Mesothelial cell of epicardium (in vitro differentiated cells): ENCODE measurements around the gene CBX2. TPM values are rescaled to one million over a fixed set of nuclear protein-coding genes. Genes with fewer than 3 reads are reported as not detected.

ENCODE experiments used
- DNase-seq, 2 experiments: peaks; one replicate each; pipeline ENCODE4 v3.0.0; 2021; ENCODE audit warnings: low spot score in 2 of 2; ENCODE audit not compliant: unreplicated experiment in 2 of 2
- H3K27ac Mint-ChIP-seq: 2 replicates; pipeline ENCODE4 v1.8.0; 2021; ENCODE audit warnings: mixed read lengths
- H3K27me3 Mint-ChIP-seq: 2 replicates; pipeline ENCODE4 v1.8.0; 2021; ENCODE audit warnings: low read depth, mixed read lengths
- H3K36me3 Mint-ChIP-seq: 2 replicates; pipeline ENCODE4 v1.8.0; 2021; ENCODE audit warnings: mixed read lengths
- H3K4me1 Mint-ChIP-seq: 2 replicates; pipeline ENCODE4 v1.8.0; 2021; ENCODE audit warnings: mixed read lengths
- H3K4me3 Mint-ChIP-seq: 2 replicates; pipeline ENCODE4 v1.8.0; 2021; ENCODE audit warnings: mild to moderate bottlenecking, moderate library complexity, mixed read lengths
- H3K9me3 Mint-ChIP-seq: 2 replicates; pipeline ENCODE4 v1.8.0; 2021; ENCODE audit warnings: mixed read lengths
- CTCF ChIP-seq: fragments of 200-600 bp; sonication (generic); IDR thresholded peaks from one replicate; pipeline ENCODE4 v1.5.0; 2021; ENCODE audit warnings: antibody characterized with exemption; ENCODE audit not compliant: unreplicated experiment
- total RNA-seq: library from RNA; stranded (reverse); gene quantifications from 3 replicates; pipeline ENCODE4 v1.2.1, GENCODE V29; 2021

CBX2 gene
- total RNA-seq, 1 donor from 2014 or later: 49.7 TPM

GRCh38 chr17:79794659-79795511 lies 16.9 kb downstream of the CBX2 start:
- no peak for TF ChIP-seq CTCF
- no peak overlapping the region for H3K27ac Mint-ChIP-seq
- peaks cover 47% of the 10 kb centered on the region for H3K27me3 Mint-ChIP-seq
- H3K4me3 Mint-ChIP-seq: no peak overlapping the region
- H3K36me3 Mint-ChIP-seq: no peaks in the 10 kb centered on the region
- peaks cover 39% of the 10 kb centered on the region for H3K4me1 Mint-ChIP-seq
- no peaks in the 10 kb centered on the region for H3K9me3 Mint-ChIP-seq
- no peak for DNase-seq

GRCh38 chr17:79795795-79796443 lies 18.0 kb downstream of the CBX2 start:
- Mint-ChIP-seq H3K4me3 (peak overlapping the region; percentile 84), H3K4me1 (peaks cover 43% of the 10 kb centered on the region)

GRCh38 chr17:79796444-79796762 lies 18.5 kb downstream of the CBX2 start:
- no peaks in the 10 kb centered on the region for H3K9me3 Mint-ChIP-seq
- peaks cover 47% of the 10 kb centered on the region for H3K27me3 Mint-ChIP-seq
- no peak for DNase-seq
- H3K4me1 Mint-ChIP-seq: peaks cover 43% of the 10 kb centered on the region
- no peak for TF ChIP-seq CTCF
- peak overlapping the region; percentile 81 for H3K27ac Mint-ChIP-seq
- no peaks in the 10 kb centered on the region for H3K36me3 Mint-ChIP-seq
- peak overlapping the region; percentile 84 for H3K4me3 Mint-ChIP-seq

More at GRCh38 chr17:79795795-79796443, 18.0 kb downstream of the CBX2 start:
- no peak for TF ChIP-seq CTCF
- no peak for DNase-seq
- H3K36me3 Mint-ChIP-seq: no peaks in the 10 kb centered on the region
- H3K27me3 Mint-ChIP-seq: peaks cover 47% of the 10 kb centered on the region
- peak overlapping the region; percentile 81 for H3K27ac Mint-ChIP-seq
- no peaks in the 10 kb centered on the region for H3K9me3 Mint-ChIP-seq

- peak within 1 kb of the TSS; percentile 84 for H3K4me3 Mint-ChIP-seq
- H3K36me3 Mint-ChIP-seq: no peaks in the 10 kb centered on the region
- peaks cover 47% of the 10 kb centered on the region for H3K27me3 Mint-ChIP-seq
- peak within 1 kb of the TSS; percentile 89 for H3K27ac Mint-ChIP-seq
- peak; percentile 26 for TF ChIP-seq CTCF
- DNase-seq: peak; percentile 100
- peaks cover 41% of the 10 kb centered on the region for H3K4me1 Mint-ChIP-seq
- no peaks in the 10 kb centered on the region for H3K9me3 Mint-ChIP-seq
These were observed 19.0 kb downstream of the CBX2 start, which contains the start of gene CBX8 for GRCh38 chr17:79796763-79797491. Gene CBX8, minus strand, starts transcription at chr17:79797077. Its CDS starts 79 bp downstream, at chr17:79796998.

GRCh38 chr17:79797492-79798298 lies 19.7 kb downstream of the CBX2 start:
- peak overlapping the region; percentile 84 for H3K4me3 Mint-ChIP-seq
- no peak for TF ChIP-seq CTCF
- DNase-seq: no peak
- H3K27me3 Mint-ChIP-seq: peaks cover 47% of the 10 kb centered on the region
- H3K4me1 Mint-ChIP-seq: peaks cover 35% of the 10 kb centered on the region
- no peak overlapping the region for H3K27ac Mint-ChIP-seq
- no peaks in the 10 kb centered on the region for H3K36me3 Mint-ChIP-seq
- H3K9me3 Mint-ChIP-seq: no peaks in the 10 kb centered on the region
